ENCODE data around the gene LIPC. TPM values are rescaled to one million over a fixed set of nuclear protein-coding genes. Genes with fewer than 3 reads are reported as not detected.

LIPC gene
- total RNA-seq, 5 donors from 2014 or later (not counting 1 experiment from before 2014, with no cell fraction given): 0.89 to 2.1 (median 1.5) TPM

- Mint-ChIP-seq H3K27ac (no peak overlapping the region), H3K4me1 (peaks cover 33 to 59% (median 45%) of the 10 kb centered on the region in 3 donors), H3K4me3 (no peak overlapping the region), H3K27me3 (no peaks in the 10 kb centered on the region), H3K36me3 (no peaks in the 10 kb centered on the region), H3K9me3 (peaks cover 2 to 13% (median 4%) of the 10 kb centered on the region in 3 donors)
- H3K36me3 ChIP-seq (ENCODE audit: control insufficient read depth in 2 of 2, extremely low read depth in 1 of 2, insufficient read depth in 1 of 2, low read length in 1 of 2): no peaks in the 10 kb centered on the region
- ATAC-seq (replicated peaks in 1 of 4) (no peak), DNase-seq (no peak)
- no peaks in the 10 kb centered on the region for H3K9me3 ChIP-seq
- H3K4me3 ChIP-seq (ENCODE audit: control insufficient read depth in 1 of 2, extremely low read depth in 1 of 2, low read length in 1 of 2): no peak overlapping the region
- CTCF ChIA-PET: no interaction called here
- 100% methylated on average over 5 of the region's 10 CpGs for WGBS (ENCODE audit: insufficient coverage)
- H3K27ac ChIP-seq (ENCODE audit: low read length): no peak overlapping the region
- H3K27me3 ChIP-seq (replicated peaks in 1 of 2; ENCODE audit: control insufficient read depth in 2 of 2, extremely low read depth in 1 of 2, insufficient read depth in 2 of 2, low read length in 1 of 2): no peaks in the 10 kb centered on the region
- H3K4me1 ChIP-seq (ENCODE audit: control insufficient read depth in 1 of 2, extremely low read depth in 1 of 2, insufficient read depth in 2 of 2, low read length in 2 of 2): peaks cover 22 to 44% of the 10 kb centered on the region in 2 experiments
- POLR2A ChIA-PET: interaction anchor here in 1 of 2 donors (0.7 kb wide), 1 partner anchor 247 kb away, joined by 3 read pairs; no protein-coding TSS in a partner anchor
These were observed 82.0 kb downstream of the LIPC start for GRCh38 chr15:58513726-58514336.

- Mint-ChIP-seq H3K36me3 (no peaks in the 10 kb centered on the region), H3K27ac (peak overlapping the region in 1 of 2 donors; percentile 25), H3K4me1 (peaks cover 48 to 69% (median 60%) of the 10 kb centered on the region in 3 donors), H3K9me3 (peaks cover 2 to 13% (median 4%) of the 10 kb centered on the region in 3 donors), H3K27me3 (no peaks in the 10 kb centered on the region), H3K4me3 (peak overlapping the region in 1 of 3 donors; percentile 66)
- Histone ChIP-seq H3K4me3 (ENCODE audit: control insufficient read depth in 1 of 2, extremely low read depth in 1 of 2, low read length in 1 of 2) (no peak overlapping the region), H3K4me1 (ENCODE audit: control insufficient read depth in 1 of 2, extremely low read depth in 1 of 2, insufficient read depth in 2 of 2, low read length in 2 of 2) (peaks cover 29 to 57% of the 10 kb centered on the region in 2 experiments), H3K9me3 (no peaks in the 10 kb centered on the region), H3K36me3 (ENCODE audit: control insufficient read depth in 2 of 2, extremely low read depth in 1 of 2, insufficient read depth in 1 of 2, low read length in 1 of 2) (no peaks in the 10 kb centered on the region), H3K27ac (ENCODE audit: low read length) (no peak overlapping the region), H3K27me3 (replicated peaks in 1 of 2; ENCODE audit: control insufficient read depth in 2 of 2, extremely low read depth in 1 of 2, insufficient read depth in 2 of 2, low read length in 1 of 2) (no peaks in the 10 kb centered on the region)
- ATAC-seq (replicated peaks in 1 of 4): peak in 1 of 4 experiments; percentile 15
- 76% methylated on average over 3 of the region's 8 CpGs for WGBS (ENCODE audit: insufficient coverage)
- ChIA-PET CTCF (interaction anchor here in 1 of 2 donors (0.5 kb wide), 1 partner anchor 185 kb away, joined by 3 read pairs; no protein-coding TSS in a partner anchor), POLR2A (interaction anchor here (0.6 kb wide), 3 partner anchors 111 to 578 kb away, joined by 3 to 5 read pairs (median 3); no protein-coding TSS in a partner anchor)
- peak in 2 of 35 experiments; percentile 14 to 27 for DNase-seq
These were observed 84.0 kb downstream of the LIPC start for GRCh38 chr15:58515807-58516206.

- peak overlapping the region; percentile 60 for H3K27ac ChIP-seq (ENCODE audit: low read length)
- H3K27ac Mint-ChIP-seq: peak overlapping the region; percentile 74 to 78
- H3K36me3 Mint-ChIP-seq: no peaks in the 10 kb centered on the region
- POLR2A ChIA-PET: interaction anchor here (0.6 to 0.9 kb wide), 2 partner anchors 28 to 233 kb away, joined by 3 read pairs; no protein-coding TSS in a partner anchor
- no peaks in the 10 kb centered on the region for H3K36me3 ChIP-seq (ENCODE audit: control insufficient read depth in 2 of 2, extremely low read depth in 1 of 2, insufficient read depth in 1 of 2, low read length in 1 of 2)
- DNase-seq (peak in 10 of 35 experiments; percentile 11 to 39 (median 18)), ATAC-seq (replicated peaks in 1 of 4) (peak in 3 of 4 experiments; percentile 36 to 66 (median 40))
- peaks cover 2 to 13% (median 4%) of the 10 kb centered on the region in 3 donors for H3K9me3 Mint-ChIP-seq
- peak overlapping the region in 1 of 3 donors; percentile 66 for H3K4me3 Mint-ChIP-seq
- no peaks in the 10 kb centered on the region for H3K9me3 ChIP-seq
- no peaks in the 10 kb centered on the region for H3K27me3 Mint-ChIP-seq
- no peak overlapping the region for H3K4me3 ChIP-seq (ENCODE audit: control insufficient read depth in 1 of 2, extremely low read depth in 1 of 2, low read length in 1 of 2)
- H3K4me1 ChIP-seq (ENCODE audit: control insufficient read depth in 1 of 2, extremely low read depth in 1 of 2, insufficient read depth in 2 of 2, low read length in 2 of 2): peaks cover 34 to 61% of the 10 kb centered on the region in 2 experiments
- no CpG with 5 or more reads among the region's 3 CpGs for WGBS (ENCODE audit: insufficient coverage)
- CTCF ChIA-PET: interaction anchor here (0.5 to 0.9 kb wide), 4 partner anchors 17 to 200 kb away, joined by 3 to 4 read pairs (median 4); no protein-coding TSS in a partner anchor
- H3K4me1 Mint-ChIP-seq: peaks cover 50 to 81% (median 64%) of the 10 kb centered on the region in 3 donors
- H3K27me3 ChIP-seq (replicated peaks in 1 of 2; ENCODE audit: control insufficient read depth in 2 of 2, extremely low read depth in 1 of 2, insufficient read depth in 2 of 2, low read length in 1 of 2): no peaks in the 10 kb centered on the region
These were observed 85.5 kb downstream of the LIPC start for GRCh38 chr15:58517252-58517681.

- DNase-seq (peak in 12 of 35 experiments; percentile 9 to 46 (median 28)), ATAC-seq (replicated peaks in 1 of 4) (peak; percentile 18 to 58 (median 38))
- H3K4me1 ChIP-seq (ENCODE audit: control insufficient read depth in 1 of 2, extremely low read depth in 1 of 2, insufficient read depth in 2 of 2, low read length in 2 of 2): peaks cover 34 to 61% of the 10 kb centered on the region in 2 experiments
- Mint-ChIP-seq H3K36me3 (no peaks in the 10 kb centered on the region), H3K27me3 (no peaks in the 10 kb centered on the region), H3K27ac (peak overlapping the region; percentile 74 to 78), H3K4me1 (peaks cover 50 to 85% (median 64%) of the 10 kb centered on the region in 3 donors), H3K4me3 (peak overlapping the region in 2 of 3 donors; percentile 8 to 66), H3K9me3 (peaks cover 2 to 13% (median 4%) of the 10 kb centered on the region in 3 donors)
- H3K27me3 ChIP-seq (replicated peaks in 1 of 2; ENCODE audit: control insufficient read depth in 2 of 2, extremely low read depth in 1 of 2, insufficient read depth in 2 of 2, low read length in 1 of 2): no peaks in the 10 kb centered on the region
- POLR2A ChIA-PET: interaction anchor here (0.6 to 0.9 kb wide), 4 partner anchors 13 to 232 kb away, joined by 3 to 6 read pairs (median 3); no protein-coding TSS in a partner anchor
- H3K27ac ChIP-seq (ENCODE audit: low read length): peak overlapping the region; percentile 60
- CTCF ChIA-PET: interaction anchor here (0.6 to 0.7 kb wide), 3 partner anchors 13 to 121 kb away, joined by 3 to 4 read pairs (median 4); no protein-coding TSS in a partner anchor
- 56% methylated on average over 3 of the region's 9 CpGs for WGBS (ENCODE audit: insufficient coverage)
- H3K36me3 ChIP-seq (ENCODE audit: control insufficient read depth in 2 of 2, extremely low read depth in 1 of 2, insufficient read depth in 1 of 2, low read length in 1 of 2): no peaks in the 10 kb centered on the region
- H3K9me3 ChIP-seq: no peaks in the 10 kb centered on the region
- no peak overlapping the region for H3K4me3 ChIP-seq (ENCODE audit: control insufficient read depth in 1 of 2, extremely low read depth in 1 of 2, low read length in 1 of 2)
These were observed 86.1 kb downstream of the LIPC start for GRCh38 chr15:58517682-58518525.

- POLR2A ChIA-PET: interaction anchor here (0.7 kb wide), 3 partner anchors 12 to 204 kb away, joined by 3 to 6 read pairs (median 5); no protein-coding TSS in a partner anchor
- Mint-ChIP-seq H3K27ac (peak overlapping the region; percentile 74 to 78), H3K27me3 (no peaks in the 10 kb centered on the region), H3K9me3 (peaks cover 2 to 13% (median 4%) of the 10 kb centered on the region in 3 donors), H3K4me3 (peak overlapping the region in 1 of 3 donors; percentile 66), H3K36me3 (no peaks in the 10 kb centered on the region), H3K4me1 (peaks cover 50 to 81% (median 64%) of the 10 kb centered on the region in 3 donors)
- 55% methylated on average over 3 of the region's 8 CpGs for WGBS (ENCODE audit: insufficient coverage)
- no peaks in the 10 kb centered on the region for H3K27me3 ChIP-seq (replicated peaks in 1 of 2; ENCODE audit: control insufficient read depth in 2 of 2, extremely low read depth in 1 of 2, insufficient read depth in 2 of 2, low read length in 1 of 2)
- peak overlapping the region; percentile 60 for H3K27ac ChIP-seq (ENCODE audit: low read length)
- peaks cover 34 to 59% of the 10 kb centered on the region in 2 experiments for H3K4me1 ChIP-seq (ENCODE audit: control insufficient read depth in 1 of 2, extremely low read depth in 1 of 2, insufficient read depth in 2 of 2, low read length in 2 of 2)
- H3K4me3 ChIP-seq (ENCODE audit: control insufficient read depth in 1 of 2, extremely low read depth in 1 of 2, low read length in 1 of 2): no peak overlapping the region
- DNase-seq (peak in 12 of 35 experiments; percentile 9 to 41 (median 32)), ATAC-seq (replicated peaks in 1 of 4) (peak in 1 of 4 experiments; percentile 77)
- H3K9me3 ChIP-seq: no peaks in the 10 kb centered on the region
- no peaks in the 10 kb centered on the region for H3K36me3 ChIP-seq (ENCODE audit: control insufficient read depth in 2 of 2, extremely low read depth in 1 of 2, insufficient read depth in 1 of 2, low read length in 1 of 2)
- CTCF ChIA-PET: interaction anchor here in 1 of 2 donors (0.7 kb wide), 1 partner anchor 13 kb away, joined by 3 read pairs; no protein-coding TSS in a partner anchor
These were observed 86.8 kb downstream of the LIPC start for GRCh38 chr15:58518626-58519025.
